Stimulated activated CD8-positive, alpha-beta memory T cell treated with anti-CD3 and anti-CD28 coated beads, Interleukin-12 subunit alpha, Interleukin-12 subunit beta, amount 100 ng/mL, for 4 hours (primary cell): ENCODE results near the gene SPATA19.

Experiments used
- DNase-seq: peaks from one replicate; pipeline ENCODE4 v3.0.0-alpha.2; 2020; ENCODE audit warnings: low read depth

SPATA19 gene

GRCh38 chr11:133835593-133836548 is 9.4 kb downstream of the SPATA19 start:
- DNase-seq, result no peak

GRCh38 chr11:133834682-133835592 is 10.4 kb downstream of the SPATA19 start:
- DNase-seq, result no peak

- no peak for DNase-seq
Observed at GRCh38 chr11:133833898-133834681, 11.2 kb downstream of the SPATA19 start.

GRCh38 chr11:133832991-133833897 is 12.1 kb downstream of the SPATA19 start:
- no peak for DNase-seq

- no peak for DNase-seq
Observed at GRCh38 chr11:133832096-133832990, 13.0 kb downstream of the SPATA19 start.

- no peak for DNase-seq
Observed at GRCh38 chr11:133830931-133831907, 14.1 kb downstream of the SPATA19 start.

- DNase-seq, result no peak
Observed at GRCh38 chr11:133829566-133829965, 15.7 kb downstream of the SPATA19 start.

GRCh38 chr11:133828871-133829270 is 16.4 kb downstream of the SPATA19 start:
- DNase-seq, result no peak

GRCh38 chr11:133827556-133827955 is 17.8 kb downstream of the SPATA19 start:
- no peak for DNase-seq

- DNase-seq, result no peak
Observed at GRCh38 chr11:133826866-133827265, 18.4 kb downstream of the SPATA19 start.

GRCh38 chr11:133825666-133826065 is 19.6 kb downstream of the SPATA19 start:
- DNase-seq, result no peak

GRCh38 chr11:133825156-133825555 is 20.2 kb downstream of the SPATA19 start:
- DNase-seq, result no peak

- DNase-seq, result no peak
Observed at GRCh38 chr11:133824593-133824992, 20.7 kb downstream of the SPATA19 start.

GRCh38 chr11:133823614-133824013 is 21.7 kb downstream of the SPATA19 start:
- no peak for DNase-seq

- DNase-seq, result no peak
Observed at GRCh38 chr11:133823211-133823610, 22.1 kb downstream of the SPATA19 start.

GRCh38 chr11:133821776-133822175 is 23.5 kb downstream of the SPATA19 start:
- DNase-seq, result no peak

- no peak for DNase-seq
Observed at GRCh38 chr11:133819746-133820315, 25.5 kb downstream of the SPATA19 start.

GRCh38 chr11:133819114-133819513 is 26.2 kb downstream of the SPATA19 start:
- no peak for DNase-seq
